M059J (cell line): ENCODE measurements around the gene SBK2. TPM values are rescaled to one million over a fixed set of nuclear protein-coding genes. Genes with fewer than 3 reads are reported as not detected.

Experiments
- DNase-seq: peaks from one replicate; pipeline ENCODE4 v3.0.0-alpha.2; 2012; ENCODE audit warnings: low read depth
- total RNA-seq: library from RNA; depleted of rRNA; stranded (reverse); fragments of >200 nt; shearing (Covaris generic); gene quantifications from 2 replicates; pipeline ENCODE4 v1.2.3, GENCODE V29; 2014

Gene SBK2
- total RNA-seq, 1 experiment from 2014 or later = 0.20 TPM

DNA sequence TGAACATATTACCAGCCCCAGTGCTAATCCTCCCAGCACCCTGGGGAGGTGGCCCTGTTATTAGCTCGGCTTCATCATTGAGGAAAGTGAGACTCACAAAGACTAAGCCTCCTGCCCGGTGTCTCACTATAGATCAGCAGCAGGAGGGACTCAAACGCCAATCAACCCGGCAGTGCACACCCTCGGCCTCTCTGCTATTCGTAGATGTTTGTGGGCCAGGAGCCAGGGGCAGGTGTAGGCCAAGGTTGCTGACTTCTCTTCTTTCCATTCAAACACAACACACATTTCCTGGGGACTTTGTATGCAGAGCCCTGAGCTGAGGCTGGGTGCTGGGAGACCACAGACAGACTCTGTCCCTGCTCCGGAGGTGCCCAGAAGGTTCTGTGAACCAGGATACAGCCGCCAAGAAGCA lies 17.8 kb upstream of the SBK2 start:
- no peak for DNase-seq

DNA sequence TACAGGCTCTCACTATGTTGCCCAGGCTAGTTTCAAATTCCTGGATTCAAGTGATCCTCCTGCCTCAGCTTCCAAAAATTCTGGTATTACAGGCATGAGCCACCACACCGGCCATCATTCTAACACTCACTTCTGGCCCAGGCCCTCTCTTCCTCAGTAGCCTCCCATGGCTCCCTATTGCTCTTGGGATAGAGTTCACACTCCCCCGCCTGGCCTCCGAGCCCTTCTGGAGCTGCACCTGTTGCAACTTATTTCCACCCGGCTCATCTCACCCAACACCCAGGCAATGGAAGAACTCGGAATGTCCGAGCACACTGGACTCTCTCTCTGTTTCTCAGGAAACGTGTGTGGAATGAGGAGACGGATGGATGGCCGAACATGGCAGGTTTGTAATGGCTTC lies 17.4 kb upstream of the SBK2 start:
- DNase-seq = no peak

DNA sequence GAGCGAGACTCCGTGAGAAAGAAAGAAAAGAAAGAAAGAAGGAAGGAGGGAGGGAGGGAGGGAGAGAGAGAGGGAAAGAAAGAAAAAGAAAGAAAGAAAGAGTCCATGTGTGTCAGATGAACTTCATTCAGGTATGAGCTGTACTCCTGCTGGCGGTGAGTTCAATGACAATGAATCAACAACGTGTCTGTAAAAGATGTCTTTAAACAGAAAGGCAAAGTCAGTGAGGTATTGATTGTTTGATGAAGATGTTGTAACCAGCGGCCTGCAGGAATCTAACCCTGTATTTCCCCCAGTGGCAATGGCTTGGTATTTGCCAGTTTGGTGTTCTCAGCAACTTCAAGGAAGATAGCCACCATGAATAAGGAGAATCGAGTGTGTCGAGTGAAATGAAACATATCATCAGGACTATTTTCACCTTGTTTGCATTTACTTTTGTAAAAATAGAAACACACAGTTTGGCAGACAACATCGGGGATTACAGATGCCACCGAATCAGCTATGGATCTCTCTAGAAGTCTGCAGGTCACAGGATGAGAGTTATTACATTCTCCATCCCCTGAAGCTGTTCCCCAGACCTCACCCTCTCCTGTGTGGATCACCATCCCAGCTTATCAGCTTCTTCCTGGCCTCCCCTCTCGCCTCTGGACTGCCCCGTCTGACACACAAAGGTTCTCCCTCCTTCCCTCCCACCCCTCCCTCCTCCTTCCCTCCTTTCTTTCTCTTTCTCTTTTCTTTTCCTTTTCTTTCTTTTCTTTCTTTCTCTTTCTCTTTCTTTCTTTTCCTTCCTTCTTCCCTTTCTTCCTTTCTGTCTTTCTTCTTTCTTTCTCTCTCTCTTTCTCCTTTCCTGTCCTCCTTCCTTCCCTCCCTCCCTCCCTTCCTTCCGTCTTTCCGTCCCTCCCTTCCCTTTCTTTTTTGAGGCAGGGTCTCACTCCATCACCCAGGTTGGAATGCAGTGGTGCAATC lies 16.6 kb upstream of the SBK2 start:
- DNase-seq = no peak

DNA sequence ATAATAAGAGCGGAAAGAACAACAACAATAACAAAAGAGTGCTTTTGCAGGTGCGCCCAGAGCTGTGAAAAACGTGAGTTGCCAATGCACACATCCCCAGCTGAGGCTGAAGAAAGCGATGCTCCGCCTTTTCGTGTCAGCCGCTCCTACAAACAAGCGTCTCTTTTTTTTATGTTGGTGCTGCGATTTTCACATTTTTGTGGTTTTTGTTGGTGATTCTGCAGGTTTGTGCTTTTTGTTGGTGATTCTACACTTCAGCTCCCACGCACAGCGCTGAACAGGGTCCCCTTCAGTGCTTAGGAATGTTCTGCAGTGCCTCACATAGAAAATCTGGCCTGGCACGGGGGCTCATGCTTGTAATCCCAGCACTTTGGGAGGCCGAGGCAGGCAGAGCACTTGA lies 15.7 kb upstream of the SBK2 start:
- peak; percentile 66 for DNase-seq

DNA sequence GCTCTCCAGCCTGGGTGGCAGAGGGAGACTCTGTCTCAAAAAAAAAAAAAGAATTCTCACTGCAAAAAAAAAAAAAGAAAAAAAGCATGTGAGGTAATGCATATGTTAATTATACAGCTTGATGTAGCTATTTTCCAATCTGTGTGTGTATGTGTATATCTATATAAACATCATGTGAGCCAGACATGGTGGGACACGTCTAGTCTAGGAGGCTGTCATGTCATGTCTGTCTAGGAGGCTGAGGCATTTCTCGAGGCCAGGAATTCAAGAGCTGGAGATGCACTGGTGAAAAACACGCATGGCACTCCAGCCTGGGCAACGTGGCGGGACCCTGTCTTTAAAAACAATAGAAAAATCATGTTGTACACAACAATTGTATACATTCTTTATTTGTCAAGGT lies 15.3 kb upstream of the SBK2 start:
- DNase-seq = no peak

DNA sequence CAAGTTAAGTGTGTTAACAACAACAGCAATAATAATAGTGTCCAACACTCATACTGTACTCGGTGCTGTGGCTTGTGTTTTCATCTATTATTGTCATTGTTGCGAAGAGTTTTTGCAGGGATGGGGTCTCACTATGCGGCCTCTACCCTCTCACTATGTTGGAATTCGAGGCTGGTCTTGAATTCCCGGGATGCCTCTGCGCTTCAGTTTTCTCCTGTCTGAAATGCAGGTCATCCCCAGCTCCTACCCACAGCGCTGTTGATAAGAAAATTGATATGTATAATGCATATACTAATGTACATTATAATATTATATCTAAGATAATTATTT lies 13.4 kb upstream of the SBK2 start:
- DNase-seq = no peak

DNA sequence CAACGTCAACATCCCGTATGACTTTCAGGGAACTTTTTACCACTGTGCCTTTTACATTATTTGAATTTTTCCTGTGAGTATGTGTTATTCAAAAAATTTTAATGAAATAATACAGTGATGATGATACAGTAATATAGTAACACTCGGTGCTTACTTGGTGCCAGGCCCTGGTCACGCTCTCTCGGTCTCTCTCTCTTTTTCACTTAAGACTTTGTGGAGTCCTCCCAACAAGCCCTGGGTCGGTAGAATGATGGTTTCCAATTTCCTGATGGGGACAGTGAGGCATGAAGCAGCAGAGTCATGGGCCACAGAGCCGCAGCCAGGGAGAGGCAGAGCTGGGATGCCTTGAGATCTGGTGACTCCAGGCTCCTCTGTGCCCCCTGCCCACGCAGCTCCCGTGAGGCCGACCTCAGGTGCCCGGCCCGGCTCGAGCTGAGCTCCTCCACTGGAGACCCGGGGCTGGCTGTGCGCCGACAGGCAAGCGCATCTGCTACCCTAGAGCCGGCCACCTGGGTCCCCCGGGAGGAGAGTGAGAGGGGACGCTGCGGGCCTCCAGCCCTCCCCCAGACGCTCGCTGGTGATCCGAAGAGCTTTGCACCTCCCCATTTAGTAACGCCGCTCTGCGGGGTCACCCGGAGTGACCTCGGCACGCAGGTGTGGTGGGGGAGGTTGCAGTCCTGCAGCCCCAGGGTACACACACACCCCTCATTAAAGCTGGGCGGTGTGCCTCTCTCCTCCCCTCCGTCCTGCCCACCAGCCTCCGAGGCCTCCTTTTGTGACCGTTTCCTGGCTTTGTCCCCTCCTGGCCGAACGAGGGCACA lies 12.8 kb upstream of the SBK2 start:
- peak; percentile 71 for DNase-seq

DNA sequence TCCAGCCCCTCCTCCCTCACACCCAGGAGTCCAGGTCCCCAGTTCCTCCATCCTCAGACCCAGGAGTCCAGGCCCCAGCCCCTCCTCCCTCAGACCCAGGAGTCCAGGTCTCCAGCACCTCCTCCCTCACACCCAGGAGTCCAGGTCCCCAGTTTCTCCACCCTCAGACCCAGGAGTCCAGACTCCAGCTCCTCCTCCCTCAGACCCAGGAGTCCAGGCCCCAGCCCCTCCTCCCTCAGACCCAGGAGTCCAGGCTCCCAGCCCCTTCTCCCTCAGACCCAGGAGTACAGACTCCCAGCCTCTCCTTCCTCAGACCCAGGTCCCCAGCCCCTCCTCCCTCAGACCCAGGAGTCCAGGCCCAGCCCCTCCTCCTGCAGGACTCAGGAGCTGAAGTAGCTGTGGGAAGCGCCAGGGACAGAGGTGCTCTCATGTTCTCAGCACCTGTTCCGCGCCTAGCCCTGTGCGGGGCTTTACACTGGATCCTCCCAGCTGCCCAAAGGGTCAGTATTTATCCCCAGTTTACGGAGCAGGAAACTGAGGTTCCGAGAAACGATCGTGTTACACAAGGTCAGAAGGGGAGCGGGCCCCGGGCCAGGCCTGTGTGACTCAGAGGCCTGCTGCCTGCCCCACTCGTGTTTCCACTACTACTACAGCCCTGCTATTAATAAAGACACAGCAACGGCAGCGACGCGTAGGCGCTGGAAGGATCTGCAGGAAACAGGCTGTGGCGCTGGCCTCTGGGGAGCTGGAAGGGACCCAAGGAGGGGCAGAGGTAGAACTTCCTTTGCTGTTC lies 10.1 kb upstream of the SBK2 start:
- DNase-seq = peak; percentile 35

DNA sequence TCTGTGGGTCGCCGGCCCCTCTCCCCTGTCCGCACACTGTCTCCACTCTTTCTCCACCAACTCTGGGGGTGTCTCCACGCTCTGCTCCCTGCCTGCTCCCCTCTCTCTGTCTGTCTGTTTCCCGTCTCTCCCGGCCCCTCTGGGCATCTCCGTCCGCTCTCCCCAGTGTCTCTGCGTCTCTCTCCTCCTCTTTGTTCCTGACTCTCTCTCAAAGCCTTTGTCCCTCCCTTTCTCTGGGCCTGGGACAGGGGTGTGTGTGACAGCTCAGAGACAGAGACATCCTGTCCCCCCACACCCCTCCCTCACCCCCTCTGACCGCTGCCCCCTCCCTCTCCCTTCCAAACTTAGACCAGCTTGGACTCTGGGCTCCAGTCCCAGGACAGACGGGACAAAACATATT lies 9.1 kb upstream of the SBK2 start:
- no peak for DNase-seq

DNA sequence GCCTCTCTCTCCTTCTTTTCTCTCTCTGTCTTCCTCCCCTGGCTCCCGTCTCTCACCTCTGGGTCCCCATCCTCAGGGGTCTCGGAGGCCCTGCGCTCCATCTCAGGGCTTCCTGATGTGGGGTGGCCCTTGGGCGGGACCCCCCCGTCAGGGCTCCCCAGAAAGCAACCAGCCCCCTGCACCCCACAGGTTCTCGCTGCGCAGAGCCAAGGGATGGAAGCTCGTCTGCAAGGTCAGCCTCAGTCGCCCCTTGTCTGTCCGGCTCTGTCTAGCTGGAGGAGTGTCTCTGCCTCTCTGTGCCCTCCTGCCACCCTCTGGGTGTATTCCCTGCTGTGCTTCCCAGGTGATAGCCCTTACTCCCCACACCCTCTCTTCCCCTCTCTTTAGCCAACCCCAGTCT lies 8.5 kb upstream of the SBK2 start, which contains the start of gene SBK3:
SBK3 (minus strand) TSS at position 101 of the 400 bp plus-strand sequence; CDS start at position 101, 0 bp downstream.
- no peak for DNase-seq

DNA sequence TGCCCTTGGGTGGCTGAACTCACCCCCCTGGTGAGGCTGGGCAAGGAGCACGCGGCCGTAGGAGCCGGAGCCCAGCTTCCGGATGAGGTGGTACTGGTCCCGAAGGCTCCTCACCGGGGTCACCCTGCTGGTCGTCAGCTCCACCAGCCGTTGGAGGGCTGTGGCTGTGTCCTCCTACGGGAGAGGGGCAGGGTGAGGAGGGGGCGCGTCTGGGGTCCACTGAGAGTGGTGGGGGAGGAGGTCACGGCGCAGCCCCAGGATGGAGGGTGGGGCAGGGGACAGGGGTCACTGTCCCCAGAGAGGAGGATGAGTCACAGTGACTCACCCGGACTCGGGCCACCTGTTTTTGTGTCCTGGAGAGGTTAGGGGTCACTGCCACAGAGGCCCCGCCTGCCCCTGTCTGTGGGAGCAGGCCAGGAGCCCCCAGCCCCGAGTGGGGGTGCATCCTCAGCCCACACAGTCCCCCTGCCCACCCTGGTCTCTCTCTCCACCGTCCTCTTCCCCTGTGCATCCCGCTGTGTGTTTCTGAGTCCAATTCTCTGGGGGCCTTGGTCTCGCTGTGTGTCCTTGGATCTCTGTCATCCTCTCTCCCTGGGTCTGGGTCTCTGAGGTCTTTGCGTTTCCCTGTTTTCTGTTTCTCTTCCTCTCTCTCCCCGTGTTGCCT lies 8.0 kb upstream of the SBK2 start:
- DNase-seq = no peak

DNA sequence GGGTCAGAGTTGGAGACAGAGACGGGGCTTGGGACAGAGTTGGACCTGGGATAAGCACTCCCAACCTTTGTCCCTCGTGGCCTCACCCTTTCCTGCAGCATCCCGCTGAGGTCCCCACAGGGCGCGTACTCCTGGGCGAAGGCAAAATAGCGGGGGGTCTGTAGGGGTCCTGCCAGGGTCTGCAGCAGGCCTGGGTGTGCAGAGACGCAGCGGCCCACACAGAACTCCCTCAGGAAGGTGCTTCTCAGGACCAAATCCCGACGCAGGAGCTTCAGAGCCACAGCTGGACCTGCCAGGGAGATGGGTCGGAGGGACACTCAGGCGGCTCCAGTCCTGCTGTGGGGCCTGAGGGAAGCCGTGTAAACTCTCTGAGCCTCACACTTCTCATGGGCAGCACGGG lies 7.1 kb upstream of the SBK2 start:
- no peak for DNase-seq

DNA sequence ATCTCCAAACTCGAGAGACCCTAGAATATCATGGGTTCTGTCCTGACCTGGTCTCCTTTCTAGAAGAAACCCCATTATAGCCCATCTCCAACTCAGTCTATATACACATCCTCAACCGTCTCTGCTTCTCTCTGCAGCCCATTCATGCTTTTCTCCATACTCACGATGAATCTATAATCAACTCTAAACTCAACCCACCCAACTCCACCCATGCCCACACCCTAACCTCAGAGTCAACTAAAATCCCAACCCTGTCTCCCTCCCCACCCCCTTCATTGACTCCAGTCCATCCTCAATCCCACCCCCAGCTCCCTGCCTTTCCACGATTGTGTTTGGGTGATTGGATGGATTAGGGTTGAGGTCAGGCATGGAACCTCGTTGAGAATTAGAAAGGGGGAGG lies 6.6 kb upstream of the SBK2 start:
- no peak for DNase-seq

DNA sequence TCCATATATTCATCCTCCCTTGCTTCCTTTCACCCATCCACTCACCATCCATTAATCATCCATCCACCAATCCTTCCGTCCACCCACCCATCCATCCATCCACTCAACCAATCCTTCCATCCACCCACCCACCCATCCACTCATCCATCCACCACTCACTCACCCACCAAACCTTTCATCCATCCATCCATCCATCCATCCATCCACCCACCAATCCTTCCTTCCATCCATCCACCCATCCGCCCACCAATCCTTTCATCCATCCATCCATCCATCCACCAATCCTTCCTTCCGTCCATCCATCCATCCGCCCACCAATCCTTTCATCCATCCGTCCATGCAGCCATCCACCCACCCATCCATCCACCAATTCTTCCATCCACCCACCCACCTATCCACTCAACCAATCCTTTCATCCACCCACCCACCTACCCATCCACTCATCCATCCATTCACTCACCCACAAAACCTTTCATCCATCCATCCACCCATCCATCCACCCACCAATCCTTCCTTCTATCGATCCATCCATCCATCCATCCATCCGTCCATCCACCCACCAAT lies 5.4 kb upstream of the SBK2 start:
- DNase-seq = no peak

DNA sequence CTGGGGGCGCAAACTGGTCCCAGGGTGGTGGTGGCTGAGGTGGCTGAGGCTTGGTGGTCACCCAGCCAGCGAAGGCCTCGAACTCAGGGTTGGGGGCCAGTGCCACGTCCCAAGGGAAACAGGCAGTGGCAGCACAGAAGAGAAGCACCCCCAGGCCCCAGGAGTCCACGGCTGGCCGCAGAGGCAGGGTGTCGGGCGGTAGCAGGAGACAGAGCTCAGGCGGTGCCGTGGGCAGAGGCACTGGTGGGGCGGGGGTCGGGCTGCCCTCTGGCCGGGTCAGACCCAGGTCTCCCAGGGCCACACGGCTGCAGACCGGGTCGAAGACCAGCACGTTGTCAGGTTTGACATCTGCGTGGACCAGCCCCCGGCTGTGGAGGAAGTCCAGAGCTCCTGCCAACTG lies 4.2 kb upstream of the SBK2 start:
- no peak for DNase-seq

DNA sequence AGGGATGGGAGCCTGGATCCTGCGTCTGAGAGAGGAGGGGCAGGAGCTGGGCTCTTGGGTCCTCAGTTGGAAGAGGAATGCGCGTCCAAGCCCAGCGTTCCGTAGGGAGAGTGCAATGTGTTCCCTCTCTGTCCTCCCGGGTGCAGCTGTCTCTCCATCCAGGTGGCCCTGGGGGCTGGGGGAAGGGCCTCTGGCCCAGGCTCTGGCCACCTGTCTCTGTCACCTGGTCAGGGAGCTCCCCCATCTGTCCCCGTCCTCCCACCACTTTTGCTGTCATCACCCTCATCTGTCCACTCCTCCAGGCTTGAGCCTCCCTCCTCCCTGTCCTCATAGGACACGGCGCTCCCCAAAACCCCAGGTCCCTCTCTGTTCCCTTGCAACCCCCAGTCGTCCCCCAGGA lies 3.7 kb upstream of the SBK2 start:
- no peak for DNase-seq

DNA sequence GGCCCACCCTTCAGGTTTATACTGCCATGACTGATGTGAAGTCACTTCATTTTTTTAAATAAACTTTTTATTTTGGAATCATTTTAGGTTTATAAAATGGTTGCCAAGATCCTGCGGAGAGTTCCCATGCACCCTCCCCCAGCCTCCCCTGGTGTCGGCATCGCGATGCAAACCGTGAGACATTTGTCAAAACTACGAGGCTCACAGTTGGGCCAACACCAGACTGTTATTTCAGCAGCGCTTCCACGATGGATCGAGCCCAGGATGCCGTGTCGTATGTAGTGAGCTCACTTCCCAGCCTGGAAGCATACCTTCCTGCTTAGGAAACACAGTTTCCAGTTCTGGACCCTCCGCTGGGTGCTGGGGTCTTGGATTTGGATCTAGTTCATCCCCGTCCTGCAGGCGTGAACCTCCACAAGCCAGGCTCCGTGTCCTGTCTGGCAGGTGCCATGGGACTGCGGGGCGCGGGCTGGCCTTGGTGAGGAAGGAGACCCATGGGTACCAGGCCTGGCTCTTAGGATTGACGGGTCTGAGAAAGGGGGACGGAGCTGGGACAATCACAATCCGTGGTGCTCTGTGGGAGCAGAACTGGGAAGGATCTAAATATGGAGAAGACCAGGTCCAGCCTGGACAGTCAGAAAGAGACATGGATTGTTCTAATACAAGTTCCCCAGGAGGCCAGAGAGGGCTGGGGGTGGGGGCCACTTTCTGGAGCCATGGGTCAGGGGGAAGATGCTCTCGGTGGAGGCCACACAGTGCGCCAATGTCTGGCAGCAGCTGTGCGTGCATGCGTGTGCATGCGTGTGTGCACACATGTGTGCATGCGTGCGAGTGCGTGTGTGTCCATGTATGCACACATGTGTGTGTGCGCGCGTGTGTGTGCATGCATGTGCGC lies 2.4 kb upstream of the SBK2 start:
- no peak for DNase-seq

DNA sequence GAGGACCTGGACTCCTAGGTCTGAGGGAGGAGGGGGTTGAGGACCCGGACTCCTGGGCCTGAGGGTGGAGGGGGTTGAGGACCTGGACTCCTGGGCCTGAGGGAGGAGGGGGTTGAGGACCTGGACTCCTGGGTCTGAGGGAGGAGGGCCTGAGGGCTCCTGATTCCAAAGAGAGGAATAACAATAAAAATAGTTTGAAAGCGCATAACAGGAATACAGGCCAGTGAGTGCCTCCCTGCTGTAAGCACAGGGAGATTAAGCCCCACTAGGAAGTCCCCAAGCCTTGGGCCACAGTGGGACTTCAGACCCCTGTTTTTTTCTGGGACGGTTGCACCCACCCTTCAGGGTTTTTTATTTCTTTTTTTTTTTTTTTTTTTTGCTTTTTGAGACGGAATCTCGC lies 1.2 kb upstream of the SBK2 start:
- DNase-seq = no peak

DNA sequence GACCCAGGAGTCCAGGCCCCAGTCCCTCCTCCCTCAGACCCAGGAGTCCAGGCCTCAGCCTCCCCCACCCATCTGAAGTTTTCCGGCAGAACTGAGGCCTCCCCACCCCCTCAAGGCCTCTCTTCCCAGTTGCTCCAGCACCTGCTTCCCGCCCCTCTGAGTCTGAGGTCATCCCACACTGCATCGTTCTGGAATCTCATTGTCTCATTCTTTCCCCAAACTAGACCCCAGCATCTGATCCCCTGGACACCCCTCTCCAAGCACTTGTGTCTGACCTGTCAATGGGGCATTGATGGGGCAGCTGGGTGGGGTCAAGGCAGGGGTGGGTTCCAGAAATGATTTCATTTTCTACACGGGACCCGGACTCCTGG lies 793 bp upstream of the SBK2 start:
- DNase-seq = no peak

DNA sequence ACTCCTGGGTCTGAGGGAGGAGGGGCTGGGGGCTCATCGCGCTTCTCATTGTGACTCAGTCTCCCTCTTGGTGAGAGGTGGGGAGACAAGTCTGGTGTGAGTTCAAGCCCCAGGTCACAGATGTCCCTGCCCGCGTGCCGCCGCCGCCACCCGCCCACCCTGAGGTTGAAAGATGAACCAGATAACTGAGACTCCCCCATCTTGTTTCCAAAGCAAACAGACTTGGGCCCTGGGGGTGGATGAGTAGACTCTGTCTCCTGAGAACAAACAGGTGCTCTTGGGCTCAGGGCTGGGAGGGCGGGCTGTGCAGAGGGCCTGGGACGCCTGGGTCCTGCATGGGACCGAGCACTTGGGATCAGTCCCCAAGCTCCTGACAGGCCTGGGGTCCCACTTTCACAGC lies 567 bp downstream of the SBK2 start:
- no peak for DNase-seq
